Measurements from ENCODE around the gene TAF7. TPM values are rescaled to one million over a fixed set of nuclear protein-coding genes. Genes with fewer than 3 reads are reported as not detected.

TAF7 gene
- total RNA-seq, 4 donors from 2014 or later, result 41.1 to 77.9 (median 50.1) TPM

GRCh38 chr5:141343953-141344463 lies 23.4 kb upstream of the TAF7 start:
- TF ChIP-seq, protein P1, sequence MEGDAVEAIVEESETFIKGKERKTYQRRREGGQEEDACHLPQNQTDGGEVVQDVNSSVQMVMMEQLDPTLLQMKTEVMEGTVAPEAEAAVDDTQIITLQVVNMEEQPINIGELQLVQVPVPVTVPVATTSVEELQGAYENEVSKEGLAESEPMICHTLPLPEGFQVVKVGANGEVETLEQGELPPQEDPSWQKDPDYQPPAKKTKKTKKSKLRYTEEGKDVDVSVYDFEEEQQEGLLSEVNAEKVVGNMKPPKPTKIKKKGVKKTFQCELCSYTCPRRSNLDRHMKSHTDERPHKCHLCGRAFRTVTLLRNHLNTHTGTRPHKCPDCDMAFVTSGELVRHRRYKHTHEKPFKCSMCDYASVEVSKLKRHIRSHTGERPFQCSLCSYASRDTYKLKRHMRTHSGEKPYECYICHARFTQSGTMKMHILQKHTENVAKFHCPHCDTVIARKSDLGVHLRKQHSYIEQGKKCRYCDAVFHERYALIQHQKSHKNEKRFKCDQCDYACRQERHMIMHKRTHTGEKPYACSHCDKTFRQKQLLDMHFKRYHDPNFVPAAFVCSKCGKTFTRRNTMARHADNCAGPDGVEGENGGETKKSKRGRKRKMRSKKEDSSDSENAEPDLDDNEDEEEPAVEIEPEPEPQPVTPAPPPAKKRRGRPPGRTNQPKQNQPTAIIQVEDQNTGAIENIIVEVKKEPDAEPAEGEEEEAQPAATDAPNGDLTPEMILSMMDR (IDR thresholded peaks at IDR 0.05; ENCODE audit: low read depth), result no peak

- TF ChIP-seq, protein P1 (IDR thresholded peaks at IDR 0.05; ENCODE audit: low read depth), result no peak
Measured at GRCh38 chr5:141343242-141343952, 22.8 kb upstream of the TAF7 start, which contains the start of gene PCDHGA3. Gene PCDHGA3, plus strand, starts transcription at chr5:141343829. Its CDS starts 205 bp downstream, at chr5:141344034.

- TF ChIP-seq, protein P1 (IDR thresholded peaks at IDR 0.05; ENCODE audit: low read depth), result no peak
Measured at GRCh38 chr5:141342773-141343172, 22.2 kb upstream of the TAF7 start.

GRCh38 chr5:141338538-141339306 lies 18.1 kb upstream of the TAF7 start, which contains the start of gene PCDHGA2:
Gene PCDHGA2, plus strand, starts transcription at chr5:141338760.
- TF ChIP-seq, protein P1 (IDR thresholded peaks at IDR 0.05; ENCODE audit: low read depth), result no peak

- TF ChIP-seq, protein P1 (IDR thresholded peaks at IDR 0.05; ENCODE audit: low read depth), result no peak
Measured at GRCh38 chr5:141330299-141331080, 9.9 kb upstream of the TAF7 start, which contains the start of gene PCDHGA1. Gene PCDHGA1, plus strand, starts transcription at chr5:141330514.

GRCh38 chr5:141328231-141328630 lies 7.6 kb upstream of the TAF7 start:
- TF ChIP-seq, protein P1 (IDR thresholded peaks at IDR 0.05; ENCODE audit: low read depth), result no peak

All from subcutaneous adipose tissue (tissue), 4 donors.